Measurements from ENCODE around the gene NUDT9. TPM values are rescaled to one million over a fixed set of nuclear protein-coding genes. Genes with fewer than 3 reads are reported as not detected.
A peak's percentile ranks its signal among the peaks of the same experiment; 100 is the strongest.

Gene NUDT9
- polyA plus RNA-seq, 1 of the 3 experiments (the other 2 are of a cell fraction): 21.8 TPM

DNA sequence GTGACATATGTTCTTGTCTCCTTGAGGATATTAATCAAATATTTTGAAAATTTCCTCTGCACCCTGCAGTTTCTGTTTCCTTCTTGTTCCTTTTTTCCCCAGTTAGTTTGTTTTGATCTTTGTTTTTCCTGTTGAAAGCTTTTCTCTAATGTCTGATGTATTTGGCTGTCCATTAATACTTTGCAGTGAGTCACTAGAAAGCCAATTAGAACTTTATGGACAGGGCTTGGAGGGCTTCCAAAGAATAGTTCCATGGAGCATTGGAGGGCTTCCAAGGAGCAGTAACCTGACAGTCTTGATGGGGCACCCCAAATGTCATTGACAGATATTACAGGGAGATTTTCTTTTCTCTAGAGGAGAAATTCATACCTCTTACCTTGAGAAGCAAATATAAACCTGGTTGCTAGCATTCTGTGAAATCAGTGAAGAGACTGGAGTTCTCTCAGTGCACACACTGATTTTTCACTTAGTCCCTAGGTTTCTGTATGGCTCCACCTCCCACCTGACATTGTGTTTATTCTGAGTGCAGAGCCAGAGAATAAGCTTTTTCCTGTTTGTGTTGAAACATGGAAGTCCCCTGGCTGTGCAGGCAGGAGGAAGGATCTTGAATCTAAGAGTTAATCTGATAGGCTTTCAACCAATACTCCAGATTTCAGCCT, 80.3 kb downstream of the NUDT9 start:
- H2AFZ ChIP-seq (ENCODE audit: low read depth): no peak overlapping the region
- no peaks in the 10 kb centered on the region for H3K27me3 ChIP-seq (ENCODE audit: insufficient read depth)
- no peaks in the 10 kb centered on the region for H4K20me1 ChIP-seq (ENCODE audit: insufficient read depth)
- H3K4me3 ChIP-seq (ENCODE audit: low read depth in 2 of 2, low read length in 1 of 2): no peak overlapping the region
- peaks cover 6 to 11% of the 10 kb centered on the region in 2 experiments; a peak in 3 of 4 replicates for H3K4me1 ChIP-seq (ENCODE audit: control insufficient read depth in 1 of 2, insufficient read depth in 2 of 2, low read depth in 1 of 2, low read length in 1 of 2)
- H3K9me3 ChIP-seq: no peaks in the 10 kb centered on the region
- no peaks in the 10 kb centered on the region for H3F3A ChIP-seq (replicated peaks; ENCODE audit: insufficient read depth)
- TF ChIP-seq EZH2phosphoT487 (IDR thresholded peaks at IDR 0.05; ENCODE audit: borderline replicate concordance, low read depth): no peak
- TF ChIP-seq, protein P1, sequence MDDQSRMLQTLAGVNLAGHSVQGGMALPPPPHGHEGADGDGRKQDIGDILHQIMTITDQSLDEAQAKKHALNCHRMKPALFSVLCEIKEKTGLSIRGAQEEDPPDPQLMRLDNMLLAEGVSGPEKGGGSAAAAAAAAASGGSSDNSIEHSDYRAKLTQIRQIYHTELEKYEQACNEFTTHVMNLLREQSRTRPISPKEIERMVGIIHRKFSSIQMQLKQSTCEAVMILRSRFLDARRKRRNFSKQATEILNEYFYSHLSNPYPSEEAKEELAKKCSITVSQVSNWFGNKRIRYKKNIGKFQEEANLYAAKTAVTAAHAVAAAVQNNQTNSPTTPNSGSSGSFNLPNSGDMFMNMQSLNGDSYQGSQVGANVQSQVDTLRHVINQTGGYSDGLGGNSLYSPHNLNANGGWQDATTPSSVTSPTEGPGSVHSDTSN (IDR thresholded peaks at IDR 0.05): peak; percentile 61
- TF ChIP-seq, protein P2, sequence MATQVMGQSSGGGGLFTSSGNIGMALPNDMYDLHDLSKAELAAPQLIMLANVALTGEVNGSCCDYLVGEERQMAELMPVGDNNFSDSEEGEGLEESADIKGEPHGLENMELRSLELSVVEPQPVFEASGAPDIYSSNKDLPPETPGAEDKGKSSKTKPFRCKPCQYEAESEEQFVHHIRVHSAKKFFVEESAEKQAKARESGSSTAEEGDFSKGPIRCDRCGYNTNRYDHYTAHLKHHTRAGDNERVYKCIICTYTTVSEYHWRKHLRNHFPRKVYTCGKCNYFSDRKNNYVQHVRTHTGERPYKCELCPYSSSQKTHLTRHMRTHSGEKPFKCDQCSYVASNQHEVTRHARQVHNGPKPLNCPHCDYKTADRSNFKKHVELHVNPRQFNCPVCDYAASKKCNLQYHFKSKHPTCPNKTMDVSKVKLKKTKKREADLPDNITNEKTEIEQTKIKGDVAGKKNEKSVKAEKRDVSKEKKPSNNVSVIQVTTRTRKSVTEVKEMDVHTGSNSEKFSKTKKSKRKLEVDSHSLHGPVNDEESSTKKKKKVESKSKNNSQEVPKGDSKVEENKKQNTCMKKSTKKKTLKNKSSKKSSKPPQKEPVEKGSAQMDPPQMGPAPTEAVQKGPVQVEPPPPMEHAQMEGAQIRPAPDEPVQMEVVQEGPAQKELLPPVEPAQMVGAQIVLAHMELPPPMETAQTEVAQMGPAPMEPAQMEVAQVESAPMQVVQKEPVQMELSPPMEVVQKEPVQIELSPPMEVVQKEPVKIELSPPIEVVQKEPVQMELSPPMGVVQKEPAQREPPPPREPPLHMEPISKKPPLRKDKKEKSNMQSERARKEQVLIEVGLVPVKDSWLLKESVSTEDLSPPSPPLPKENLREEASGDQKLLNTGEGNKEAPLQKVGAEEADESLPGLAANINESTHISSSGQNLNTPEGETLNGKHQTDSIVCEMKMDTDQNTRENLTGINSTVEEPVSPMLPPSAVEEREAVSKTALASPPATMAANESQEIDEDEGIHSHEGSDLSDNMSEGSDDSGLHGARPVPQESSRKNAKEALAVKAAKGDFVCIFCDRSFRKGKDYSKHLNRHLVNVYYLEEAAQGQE (IDR thresholded peaks at IDR 0.05; ENCODE audit: low read depth, low read length): no peak
- no peak for TF ChIP-seq RAD21 (IDR thresholded peaks at IDR 0.05; ENCODE audit: low read length)
- TF ChIP-seq JUND (IDR thresholded peaks at IDR 0.05): peak; percentile 36; the same call in 1 of the 2 replicates
- peak; percentile 36; the same call in 1 of the 2 replicates for TF ChIP-seq TCF12 (IDR thresholded peaks at IDR 0.05)
- peak; percentile 69; the same call in 1 of the 2 replicates for TF ChIP-seq NFIC (IDR thresholded peaks at IDR 0.05; ENCODE audit: borderline replicate concordance)
- TF ChIP-seq GATA2 (CRISPR knock-in tag; IDR thresholded peaks at IDR 0.05): no peak
- TF ChIP-seq POLR2AphosphoS5 (IDR thresholded peaks at IDR 0.05; ENCODE audit: low read depth, low read length): no peak; the same call in 1 of the 2 replicates
- TF ChIP-seq, protein P3, sequence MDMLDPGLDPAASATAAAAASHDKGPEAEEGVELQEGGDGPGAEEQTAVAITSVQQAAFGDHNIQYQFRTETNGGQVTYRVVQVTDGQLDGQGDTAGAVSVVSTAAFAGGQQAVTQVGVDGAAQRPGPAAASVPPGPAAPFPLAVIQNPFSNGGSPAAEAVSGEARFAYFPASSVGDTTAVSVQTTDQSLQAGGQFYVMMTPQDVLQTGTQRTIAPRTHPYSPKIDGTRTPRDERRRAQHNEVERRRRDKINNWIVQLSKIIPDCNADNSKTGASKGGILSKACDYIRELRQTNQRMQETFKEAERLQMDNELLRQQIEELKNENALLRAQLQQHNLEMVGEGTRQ (IDR thresholded peaks at IDR 0.05; ENCODE audit: borderline replicate concordance, low read depth, low read length): no peak
- peak; percentile 42; the same call in 1 of the 2 replicates for TF ChIP-seq FOSL2 (IDR thresholded peaks at IDR 0.05; ENCODE audit: borderline replicate concordance, low read depth)
- no peak for TF ChIP-seq FOXJ3 (CRISPR knock-in tag; IDR thresholded peaks at IDR 0.05)
- no peaks in the 10 kb centered on the region for H3K79me2 ChIP-seq (ENCODE audit: insufficient read depth)
- H3K9ac ChIP-seq: no peak overlapping the region
- CTCF ChIA-PET: no interaction called here
- H3K36me3 ChIP-seq (replicated peaks in 1 of 2; ENCODE audit: control insufficient read depth in 1 of 2, insufficient read depth in 2 of 2, low read length in 1 of 2): no peaks in the 10 kb centered on the region
- POLR2A ChIA-PET: no interaction called here
- H3K9me2 ChIP-seq: no peaks in the 10 kb centered on the region
- peak overlapping the region; percentile 14 to 58; a peak in 3 of 4 replicates for H3K27ac ChIP-seq (ENCODE audit: low read depth in 2 of 2, low read length in 1 of 2)
- DNase-seq: no peak
- no peak overlapping the region for H3K4me2 ChIP-seq

Data from SK-N-SH (cell line).